ENCODE measurements around the gene NEGR1. TPM values are rescaled to one million over a fixed set of nuclear protein-coding genes. Genes with fewer than 3 reads are reported as not detected.

The NEGR1 gene
- total and polyA plus RNA-seq, 9 of the 15 experiments (the other 6 are each of a cell fraction or from before 2014, with no cell fraction given) = not detected

DNA sequence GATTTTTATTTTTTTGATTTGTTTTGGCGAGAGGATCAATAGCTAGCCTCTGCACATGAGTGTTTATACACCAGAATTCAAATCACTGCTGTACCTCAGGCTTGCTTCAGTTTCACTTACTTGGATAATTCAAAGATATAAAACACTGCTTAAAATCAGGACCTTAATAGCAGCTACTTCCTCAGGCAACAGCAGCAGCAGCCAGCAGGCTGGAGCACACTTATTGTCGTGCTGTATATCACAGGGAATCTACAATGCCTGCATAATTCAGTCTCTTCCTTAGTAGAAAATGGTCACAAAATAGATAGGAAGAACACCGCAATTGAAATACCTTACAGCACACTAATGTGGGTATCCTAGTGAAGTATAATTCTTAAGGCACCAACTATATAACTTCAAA lies 497.3 kb downstream of the NEGR1 start:
- CTCF ChIA-PET (ENCODE audit: low intra/inter-chr PET ratio) = no interaction called here
- in situ Hi-C loops (cut with MboI) (no loop called here), intact Hi-C loops (cut with micrococcal nuclease) (no loop called here)
- ATAC-seq (no peak), DNase-seq (ENCODE audit: extremely low read depth in 1 of 4, low spot score in 3 of 4) (no peak), FAIRE-seq (no peak)
- Histone ChIP-seq H3K9ac (ENCODE audit: insufficient read depth in 1 of 2, low read depth in 2 of 2, low read length in 2 of 2) (no peak overlapping the region), H4K20me1 (replicated peaks; ENCODE audit: control insufficient read depth, insufficient read depth, low read length) (no peaks in the 10 kb centered on the region), H3K4me2 (ENCODE audit: insufficient read depth, low read length) (no peak overlapping the region), H2AFZ (ENCODE audit: low read depth, low read length) (no peak overlapping the region), H3K9me3 (replicated peaks; ENCODE audit: control insufficient read depth, insufficient read depth, low read depth, low read length) (0 out of 2 replicates have a peak, but pooled peaks cover 3% of the 10 kb centered on the region), H3K79me2 (ENCODE audit: control insufficient read depth, insufficient read depth, low read length) (no peaks in the 10 kb centered on the region), H3K36me3 (ENCODE audit: control insufficient read depth, insufficient read depth, low read length) (no peaks in the 10 kb centered on the region), H3K27me3 (ENCODE audit: control insufficient read depth in 2 of 2, insufficient read depth in 2 of 2, low read length in 2 of 2) (no peaks in the 10 kb centered on the region), H3K4me3 (no peak overlapping the region), H3K9me1 (ENCODE audit: control insufficient read depth, insufficient read depth, low read length) (no peaks in the 10 kb centered on the region), H3K4me1 (replicated peaks in 1 of 2; ENCODE audit: control insufficient read depth in 2 of 2, insufficient read depth in 2 of 2, low read length in 2 of 2) (no peaks in the 10 kb centered on the region), H3K27ac (ENCODE audit: extremely low read depth, low read depth, low read length) (no peak overlapping the region)
- POLR2A ChIA-PET = no interaction called here
- TF ChIP-seq RAD51 (IDR thresholded peaks at IDR 0.05; ENCODE audit: borderline replicate concordance, low read depth) (no peak), ZNF699 (CRISPR knock-in tag; IDR thresholded peaks at IDR 0.05; ENCODE audit: insufficient replicate concordance) (no peak), GTF2E2 (tag; IDR thresholded peaks at IDR 0.05) (no peak), ZNF197 (CRISPR knock-in tag; IDR thresholded peaks at IDR 0.05; ENCODE audit: low read depth) (no peak), NR3C1 (CRISPR knock-in tag; IDR thresholded peaks at IDR 0.05) (no peak), ZNF3 (CRISPR knock-in tag; IDR thresholded peaks at IDR 0.05) (no peak), CSDE1 (IDR thresholded peaks at IDR 0.05) (no peak), STAT5A (IDR thresholded peaks at IDR 0.05; ENCODE audit: borderline replicate concordance, low read length) (no peak), ZNF561 (CRISPR knock-in tag; conservative IDR thresholded peaks at IDR 0.05) (no peak), RUNX1 (IDR thresholded peaks at IDR 0.05; ENCODE audit: low read depth) (no peak), ZNF316 (IDR thresholded peaks at IDR 0.05) (no peak), GATAD2B (IDR thresholded peaks at IDR 0.05; ENCODE audit: borderline replicate concordance) (no peak), ATF6 (CRISPR knock-in tag; IDR thresholded peaks at IDR 0.05) (no peak), CEBPG (CRISPR knock-in tag; IDR thresholded peaks at IDR 0.05) (no peak), CEBPG (tag; conservative IDR thresholded peaks at IDR 0.05 in 1 of 2, IDR thresholded peaks at IDR 0.05 in 1 of 2) (no peak)
- TF ChIP-seq, protein P1, sequence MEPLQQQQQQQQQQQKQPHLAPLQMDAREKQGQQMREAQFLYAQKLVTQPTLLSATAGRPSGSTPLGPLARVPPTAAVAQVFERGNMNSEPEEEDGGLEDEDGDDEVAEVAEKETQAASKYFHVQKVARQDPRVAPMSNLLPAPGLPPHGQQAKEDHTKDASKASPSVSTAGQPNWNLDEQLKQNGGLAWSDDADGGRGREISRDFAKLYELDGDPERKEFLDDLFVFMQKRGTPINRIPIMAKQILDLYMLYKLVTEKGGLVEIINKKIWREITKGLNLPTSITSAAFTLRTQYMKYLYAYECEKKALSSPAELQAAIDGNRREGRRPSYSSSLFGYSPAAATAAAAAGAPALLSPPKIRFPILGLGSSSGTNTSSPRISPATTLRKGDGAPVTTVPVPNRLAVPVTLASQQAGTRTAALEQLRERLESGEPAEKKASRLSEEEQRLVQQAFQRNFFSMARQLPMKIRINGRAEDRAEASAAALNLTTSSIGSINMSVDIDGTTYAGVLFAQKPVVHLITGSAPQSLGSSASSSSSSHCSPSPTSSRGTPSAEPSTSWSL (CRISPR knock-in tag; IDR thresholded peaks at IDR 0.05; ENCODE audit: borderline replicate concordance) = no peak
- TF ChIP-seq, protein P2, sequence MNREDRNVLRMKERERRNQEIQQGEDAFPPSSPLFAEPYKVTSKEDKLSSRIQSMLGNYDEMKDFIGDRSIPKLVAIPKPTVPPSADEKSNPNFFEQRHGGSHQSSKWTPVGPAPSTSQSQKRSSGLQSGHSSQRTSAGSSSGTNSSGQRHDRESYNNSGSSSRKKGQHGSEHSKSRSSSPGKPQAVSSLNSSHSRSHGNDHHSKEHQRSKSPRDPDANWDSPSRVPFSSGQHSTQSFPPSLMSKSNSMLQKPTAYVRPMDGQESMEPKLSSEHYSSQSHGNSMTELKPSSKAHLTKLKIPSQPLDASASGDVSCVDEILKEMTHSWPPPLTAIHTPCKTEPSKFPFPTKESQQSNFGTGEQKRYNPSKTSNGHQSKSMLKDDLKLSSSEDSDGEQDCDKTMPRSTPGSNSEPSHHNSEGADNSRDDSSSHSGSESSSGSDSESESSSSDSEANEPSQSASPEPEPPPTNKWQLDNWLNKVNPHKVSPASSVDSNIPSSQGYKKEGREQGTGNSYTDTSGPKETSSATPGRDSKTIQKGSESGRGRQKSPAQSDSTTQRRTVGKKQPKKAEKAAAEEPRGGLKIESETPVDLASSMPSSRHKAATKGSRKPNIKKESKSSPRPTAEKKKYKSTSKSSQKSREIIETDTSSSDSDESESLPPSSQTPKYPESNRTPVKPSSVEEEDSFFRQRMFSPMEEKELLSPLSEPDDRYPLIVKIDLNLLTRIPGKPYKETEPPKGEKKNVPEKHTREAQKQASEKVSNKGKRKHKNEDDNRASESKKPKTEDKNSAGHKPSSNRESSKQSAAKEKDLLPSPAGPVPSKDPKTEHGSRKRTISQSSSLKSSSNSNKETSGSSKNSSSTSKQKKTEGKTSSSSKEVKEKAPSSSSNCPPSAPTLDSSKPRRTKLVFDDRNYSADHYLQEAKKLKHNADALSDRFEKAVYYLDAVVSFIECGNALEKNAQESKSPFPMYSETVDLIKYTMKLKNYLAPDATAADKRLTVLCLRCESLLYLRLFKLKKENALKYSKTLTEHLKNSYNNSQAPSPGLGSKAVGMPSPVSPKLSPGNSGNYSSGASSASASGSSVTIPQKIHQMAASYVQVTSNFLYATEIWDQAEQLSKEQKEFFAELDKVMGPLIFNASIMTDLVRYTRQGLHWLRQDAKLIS (CRISPR knock-in tag; IDR thresholded peaks at IDR 0.05) = no peak
- BruUV-seq (replicated peaks) = no TSS peak
- 0% methylated on average over 3 of the region's 3 CpGs for WGBS (ENCODE audit: insufficient coverage, low coverage, missing lambda C conversion rate)
